HG02885 (cell line): ENCODE results near the gene PRMT1.

Source experiments
- ATAC-seq: cut with Tn5 transposase; IDR thresholded peaks from one replicate; pipeline ENCODE4 v1.9.1; 2021; ENCODE audit warnings: mild to moderate bottlenecking; ENCODE audit not compliant: unreplicated experiment, poor library complexity

Gene PRMT1

GRCh38 chr19:49651029-49651819 lies 25.8 kb upstream of the PRMT1 start:
- ATAC-seq, result no peak

- ATAC-seq, result no peak
These were observed 25.1 kb upstream of the PRMT1 start for GRCh38 chr19:49651820-49652550.

GRCh38 chr19:49652551-49653465 lies 24.3 kb upstream of the PRMT1 start:
- ATAC-seq, result no peak

- ATAC-seq, result no peak
These were observed 23.6 kb upstream of the PRMT1 start for GRCh38 chr19:49653466-49653806.

GRCh38 chr19:49654581-49654980 lies 22.5 kb upstream of the PRMT1 start:
- no peak for ATAC-seq

GRCh38 chr19:49655570-49656455 lies 21.3 kb upstream of the PRMT1 start:
- ATAC-seq, result no peak

GRCh38 chr19:49656456-49657109 lies 20.5 kb upstream of the PRMT1 start:
- no peak for ATAC-seq

- no peak for ATAC-seq
These were observed 19.5 kb upstream of the PRMT1 start for GRCh38 chr19:49657493-49658138.

GRCh38 chr19:49658139-49658517 lies 18.9 kb upstream of the PRMT1 start:
- ATAC-seq, result no peak

GRCh38 chr19:49658566-49659442 lies 18.3 kb upstream of the PRMT1 start:
- no peak for ATAC-seq

- ATAC-seq, result no peak
These were observed 16.6 kb upstream of the PRMT1 start for GRCh38 chr19:49660338-49660961.

- ATAC-seq, result no peak
These were observed 15.1 kb upstream of the PRMT1 start for GRCh38 chr19:49662011-49662410.

- no peak for ATAC-seq
These were observed 13.8 kb upstream of the PRMT1 start for GRCh38 chr19:49663224-49663623.

- ATAC-seq, result peak; percentile 50
These were observed 12.7 kb upstream of the PRMT1 start for GRCh38 chr19:49664171-49665035.

- no peak for ATAC-seq
These were observed 12.1 kb upstream of the PRMT1 start for GRCh38 chr19:49665036-49665350.

GRCh38 chr19:49665351-49666119 lies 11.5 kb upstream of the PRMT1 start, which contains the start of the genes BCL2L12 and IRF3:
TSS of gene BCL2L12 (plus strand) at chr19:49665933. CDS start at chr19:49666693, 760 bp downstream.
TSS of gene IRF3 (minus strand) at chr19:49665857. CDS start at chr19:49664838, 1,019 bp downstream.
- peak; percentile 83 for ATAC-seq
